Neuronal stem cell (in vitro differentiated cells): ENCODE measurements around the gene KIF20A.
A peak's percentile ranks its signal among the peaks of the same experiment; 100 is the strongest.
"Not testable (repeated sequence)": the region's sequence is repeated elsewhere in the genome, so short reads cannot be mapped to it uniquely, and the experiment has no call there.

ENCODE experiments used
- DNase-seq: peaks from one replicate; pipeline ENCODE4 v3.0.0-alpha.2; 2013; ENCODE audit warnings: low spot score
- H2AFZ ChIP-seq: one replicate; pipeline ENCODE4 v1.6.1; 2013; ENCODE audit warnings: mild to moderate bottlenecking, low read length, inconsistent platforms
- H2AK5ac ChIP-seq: 2 replicates; pipeline ENCODE4 v1.6.1; 2013; ENCODE audit warnings: low read depth, mild to moderate bottlenecking, inconsistent platforms, low read length, moderate library complexity, mixed read lengths
- H2BK120ac ChIP-seq: 2 replicates; pipeline ENCODE4 v1.6.1; 2013; ENCODE audit warnings: low read depth, mild to moderate bottlenecking, inconsistent platforms, low read length, moderate library complexity, mixed read lengths
- H2BK12ac ChIP-seq: one replicate; pipeline ENCODE4 v1.6.1; 2013; ENCODE audit warnings: low read length, inconsistent platforms
- H2BK15ac ChIP-seq: 2 replicates; pipeline ENCODE4 v1.6.1; 2013; ENCODE audit warnings: mild to moderate bottlenecking, low read length, inconsistent platforms, mixed read lengths
- H2BK5ac ChIP-seq: one replicate; pipeline ENCODE4 v1.6.1; 2013; ENCODE audit warnings: inconsistent platforms, mild to moderate bottlenecking, low read length, moderate library complexity
- H3K14ac ChIP-seq: one replicate; pipeline ENCODE4 v1.6.1; 2013; ENCODE audit warnings: low read length, inconsistent platforms
- H3K18ac ChIP-seq: 2 replicates; pipeline ENCODE4 v1.6.1; 2013; ENCODE audit warnings: low read length, inconsistent platforms
- H3K23ac ChIP-seq: 2 replicates; pipeline ENCODE4 v1.6.1; 2013; ENCODE audit warnings: low read depth, mild to moderate bottlenecking, mixed read lengths, low read length, inconsistent platforms; ENCODE audit not compliant: poor library complexity
- H3K27ac ChIP-seq: replicated peaks from 3 replicates; pipeline ENCODE4 v1.5.1; 2013; ENCODE audit warnings: low read length, inconsistent platforms
- H3K27me3 ChIP-seq, 3 experiments: 2 replicates each; pipeline ENCODE4 v1.6.1; 2013; ENCODE audit warnings: low read length in 3 of 3, mild to moderate bottlenecking in 2 of 3, inconsistent platforms in 1 of 3, low read depth in 1 of 3, mixed read lengths in 1 of 3, moderate library complexity in 1 of 3; ENCODE audit not compliant: control insufficient read depth in 3 of 3, insufficient read depth in 3 of 3
- H3K36me3 ChIP-seq, 2 donors: replicated peaks in 1 of 2; 2 replicates each; pipeline ENCODE4 v1.6.1; 2013; ENCODE audit warnings: low read length in 2 of 2; ENCODE audit not compliant: control insufficient read depth in 2 of 2, insufficient read depth in 2 of 2
- H3K4ac ChIP-seq: 2 replicates; pipeline ENCODE4 v1.6.1; 2013; ENCODE audit warnings: inconsistent platforms, mild to moderate bottlenecking, low read length, moderate library complexity
- H3K4me1 ChIP-seq, 2 donors: 1 replicate in 1 of 2; 2 replicates in 1 of 2; pipeline ENCODE4 v1.6.1; 2013; ENCODE audit warnings: low read length in 2 of 2, low read depth in 1 of 2; ENCODE audit not compliant: control insufficient read depth in 2 of 2, insufficient read depth in 1 of 2
- H3K4me2 ChIP-seq: one replicate; pipeline ENCODE4 v1.6.1; 2013; ENCODE audit warnings: mild to moderate bottlenecking, low read length, inconsistent platforms; ENCODE audit not compliant: insufficient read depth, poor library complexity, severe bottlenecking
- H3K4me3 ChIP-seq, 2 donors: 2 replicates each; pipeline ENCODE4 v1.5.1; 2013; ENCODE audit warnings: low read length in 2 of 2, mild to moderate bottlenecking in 2 of 2, inconsistent platforms in 1 of 2, moderate library complexity in 1 of 2
- H3K79me1 ChIP-seq: one replicate; pipeline ENCODE4 v1.6.1; 2013; ENCODE audit warnings: low read depth, mild to moderate bottlenecking, inconsistent platforms, low read length, moderate library complexity
- H3K9ac ChIP-seq: one replicate; pipeline ENCODE4 v1.6.1; 2013; ENCODE audit warnings: mild to moderate bottlenecking, low read depth, low read length, inconsistent platforms; ENCODE audit not compliant: poor library complexity
- H3K9me3 ChIP-seq, 2 donors: replicated peaks in 1 of 2; 2 replicates each; pipeline versions ENCODE3 to v1.6.1; 2013; ENCODE audit warnings: low read length in 2 of 2, mild to moderate bottlenecking in 2 of 2, inconsistent platforms in 1 of 2, low read depth in 1 of 2, mixed read lengths in 1 of 2, moderate library complexity in 1 of 2; ENCODE audit not compliant: control insufficient read depth in 2 of 2, insufficient read depth in 1 of 2
- H4K8ac ChIP-seq: one replicate; pipeline ENCODE4 v1.6.1; 2013; ENCODE audit warnings: low read depth, mild to moderate bottlenecking, inconsistent platforms, low read length, moderate library complexity
- H4K91ac ChIP-seq: one replicate; pipeline ENCODE4 v1.6.1; 2013; ENCODE audit warnings: low read length, low read depth, mild to moderate bottlenecking, inconsistent platforms; ENCODE audit not compliant: poor library complexity
- WGBS, 2 donors: extraction: QIAGEN DNeasy Blood & Tissue Kit; methylation state at CpG; one replicate each; pipeline ENCODE4 v1.1.7; 2013; ENCODE audit warnings: missing lambda C conversion rate in 2 of 2, mixed read lengths in 1 of 2; ENCODE audit not compliant: insufficient read length in 2 of 2, insufficient replicate concordance in 1 of 2; ENCODE audit errors: extremely low coverage in 2 of 2; 5-methylcytosine and 5-hydroxymethylcytosine counted together

The KIF20A gene

DNA sequence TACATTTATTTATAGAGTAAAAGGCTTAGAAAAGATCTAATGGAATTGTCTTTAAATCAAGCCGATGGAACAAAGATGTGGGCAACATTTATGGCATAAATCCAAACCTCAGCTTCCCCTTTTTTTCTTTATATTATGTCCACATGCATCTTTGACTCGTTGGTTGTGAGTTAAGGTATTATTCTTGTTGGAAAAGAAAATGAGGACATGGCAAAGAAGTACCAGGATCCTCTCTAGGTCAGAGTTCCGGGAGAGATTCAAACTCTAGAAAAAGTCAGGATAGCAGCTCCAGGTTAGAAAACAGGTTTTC is 39.2 kb upstream of the KIF20A start:
- H3K27me3 ChIP-seq, result no peaks in the 10 kb centered on the region
- no peak overlapping the region for H4K8ac ChIP-seq
- no peak overlapping the region for H3K27ac ChIP-seq
- H2BK5ac ChIP-seq, result no peak overlapping the region
- no peak overlapping the region for H2BK120ac ChIP-seq
- no peak overlapping the region for H2BK15ac ChIP-seq
- no peak overlapping the region for H2BK12ac ChIP-seq
- WGBS, 2 donors, result no CpG with 5 or more reads among the region's 3 CpGs
- H3K4me2 ChIP-seq, result no peak overlapping the region
- no peak overlapping the region for H4K91ac ChIP-seq
- no peak overlapping the region for H3K4ac ChIP-seq
- no peak overlapping the region for H3K18ac ChIP-seq
- no peak overlapping the region for H3K14ac ChIP-seq
- H2AFZ ChIP-seq, result peak overlapping the region; percentile 96
- no peaks in the 10 kb centered on the region for H3K79me1 ChIP-seq
- H2AK5ac ChIP-seq, result no peak overlapping the region
- no peak overlapping the region for H3K23ac ChIP-seq
- H3K9ac ChIP-seq, result no peak overlapping the region
- H3K36me3 ChIP-seq, result no peaks in the 10 kb centered on the region
- H3K9me3 ChIP-seq, result no peaks in the 10 kb centered on the region
- no peak for DNase-seq
- no peaks in the 10 kb centered on the region for H3K4me1 ChIP-seq
- peak overlapping the region in 1 of 2 donors; percentile 72 for H3K4me3 ChIP-seq

DNA sequence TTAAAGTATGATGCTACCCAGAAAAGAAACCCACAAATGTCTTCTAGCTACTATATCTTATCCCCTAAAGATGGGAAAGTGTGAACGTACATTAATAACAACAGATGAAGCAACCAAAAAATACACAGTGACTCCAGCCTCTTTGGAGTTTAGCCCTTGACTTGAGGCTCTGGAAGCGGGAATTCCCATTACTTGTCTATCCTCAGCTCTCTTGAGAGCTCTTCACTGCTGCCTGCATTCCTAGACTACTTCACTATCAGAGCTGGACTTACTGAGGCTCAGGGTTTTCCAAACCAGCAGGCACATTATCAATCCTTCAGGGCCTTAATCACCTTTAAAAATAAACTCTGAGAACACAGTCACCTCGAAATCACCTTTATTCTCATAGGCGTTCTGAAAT is 38.6 kb upstream of the KIF20A start:
- H3K4me3 ChIP-seq, result no peak overlapping the region
- H3K18ac ChIP-seq, result no peak overlapping the region
- no peak overlapping the region for H3K14ac ChIP-seq
- H3K4me1 ChIP-seq, result no peaks in the 10 kb centered on the region
- no peak overlapping the region for H3K4ac ChIP-seq
- H2BK5ac ChIP-seq, result no peak overlapping the region
- H2BK15ac ChIP-seq, result no peak overlapping the region
- H4K8ac ChIP-seq, result no peak overlapping the region
- peak overlapping the region; percentile 96 for H2AFZ ChIP-seq
- no peak overlapping the region for H4K91ac ChIP-seq
- no CpG with 5 or more reads among the region's 4 CpGs for WGBS, 2 donors
- H2BK120ac ChIP-seq, result no peak overlapping the region
- no peak overlapping the region for H3K27ac ChIP-seq
- H3K79me1 ChIP-seq, result no peaks in the 10 kb centered on the region
- no peaks in the 10 kb centered on the region for H3K27me3 ChIP-seq
- H3K4me2 ChIP-seq, result no peak overlapping the region
- no peak overlapping the region for H2AK5ac ChIP-seq
- no peak overlapping the region for H3K9ac ChIP-seq
- H3K9me3 ChIP-seq, result no peaks in the 10 kb centered on the region
- no peaks in the 10 kb centered on the region for H3K36me3 ChIP-seq
- no peak overlapping the region for H2BK12ac ChIP-seq
- H3K23ac ChIP-seq, result no peak overlapping the region
- DNase-seq, result no peak

DNA sequence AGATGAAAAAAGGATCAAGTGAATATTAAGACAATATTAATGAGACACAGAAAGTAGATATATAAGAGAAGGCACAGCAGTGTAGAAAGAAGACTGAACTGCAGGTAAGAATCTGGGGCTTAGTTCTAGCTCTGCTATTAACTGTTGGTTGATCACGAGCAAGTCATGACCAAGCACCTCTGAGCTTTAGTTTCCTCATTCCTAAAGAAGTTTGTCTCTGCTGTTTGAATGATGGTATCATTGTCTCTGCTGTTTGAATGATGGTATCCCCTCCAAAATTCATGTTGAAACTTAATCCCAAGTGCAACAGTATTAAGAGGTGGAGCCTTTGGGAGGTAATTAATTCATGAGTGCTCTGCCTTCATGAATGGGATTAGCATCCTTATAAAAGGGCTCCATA is 37.2 kb upstream of the KIF20A start:
- Histone ChIP-seq H3K36me3 (no peaks in the 10 kb centered on the region), H3K9ac (no peak overlapping the region), H2BK12ac (no peak overlapping the region), H2AFZ (no peak overlapping the region), H3K23ac (no peak overlapping the region), H2BK5ac (no peak overlapping the region), H3K9me3 (no peaks in the 10 kb centered on the region), H4K8ac (no peak overlapping the region), H2BK15ac (no peak overlapping the region), H3K14ac (no peak overlapping the region), H3K27ac (no peak overlapping the region), H3K4me1 (no peaks in the 10 kb centered on the region), H2AK5ac (no peak overlapping the region), H3K27me3 (no peaks in the 10 kb centered on the region), H3K79me1 (no peaks in the 10 kb centered on the region), H3K4me2 (no peak overlapping the region), H3K4me3 (no peak overlapping the region), H3K18ac (no peak overlapping the region), H3K4ac (no peak overlapping the region), H4K91ac (no peak overlapping the region), H2BK120ac (no peak overlapping the region)
- WGBS, 2 donors, result no CpG with 5 or more reads among the region's 1 CpG
- DNase-seq, result no peak

DNA sequence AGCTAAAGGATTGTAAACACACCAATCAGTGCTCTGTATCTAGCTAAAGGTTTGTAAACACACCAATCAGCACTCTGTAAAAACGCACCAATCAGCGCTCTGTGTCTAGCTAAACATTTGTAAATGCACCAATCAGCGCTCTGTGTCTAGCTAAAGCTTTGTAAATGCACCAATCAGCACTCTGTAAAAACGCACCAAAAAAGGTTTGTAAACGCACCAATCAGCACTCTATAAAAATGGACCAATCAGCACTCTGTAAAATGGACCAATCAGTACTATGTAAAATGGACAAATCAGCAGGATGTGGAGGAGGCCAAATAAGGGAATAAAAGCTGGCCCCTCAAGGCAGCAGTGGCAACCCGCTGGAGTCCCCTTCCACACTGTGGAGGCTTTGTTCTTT is 35.3 kb upstream of the KIF20A start:
- H3K79me1 ChIP-seq, H3K9ac ChIP-seq, H3K4me3 ChIP-seq, H3K9me3 ChIP-seq, H2BK15ac ChIP-seq, H3K27ac ChIP-seq, H2BK12ac ChIP-seq, H4K91ac ChIP-seq, H3K23ac ChIP-seq, H4K8ac ChIP-seq, H3K18ac ChIP-seq, H3K4me1 ChIP-seq, H3K27me3 ChIP-seq, H2BK120ac ChIP-seq, H3K36me3 ChIP-seq, DNase-seq, H3K14ac ChIP-seq, H3K4ac ChIP-seq, H3K4me2 ChIP-seq, H2AK5ac ChIP-seq, H2BK5ac ChIP-seq: not testable (repeated sequence)
- H2AFZ ChIP-seq, result peak overlapping the region; percentile 37
- no CpG with 5 or more reads among the region's 6 CpGs for WGBS, 2 donors
